ENCODE measurements around the gene PHOX2A.

- no peak for TF ChIP-seq CTCF (conservative IDR thresholded peaks at IDR 0.05; ENCODE audit: low read depth, low read length)
- no peak for TF ChIP-seq EZH2phosphoT487 (IDR thresholded peaks at IDR 0.05; ENCODE audit: borderline replicate concordance, low read length)
- TF ChIP-seq EZH2 (IDR thresholded peaks at IDR 0.05; ENCODE audit: low read length, unreplicated experiment) = no peak
These were observed 39.1 kb downstream of the PHOX2A start for GRCh38 chr11:72204886-72205285.
